GM19397 (cell line): ENCODE measurements around the gene IQCE.

ENCODE experiments used
- ATAC-seq: cut with Tn5 transposase; IDR thresholded peaks from one replicate; pipeline ENCODE4 v1.9.1; 2021; ENCODE audit warnings: mild to moderate bottlenecking, moderate library complexity; ENCODE audit not compliant: unreplicated experiment

The IQCE gene

GRCh38 chr7:2558629-2559282, at the start of gene IQCE:
IQCE (plus strand) TSS chr7:2558979; CDS start chr7:2559182, 203 bp downstream.
- peak; percentile 56 for ATAC-seq

- ATAC-seq: no peak
These were observed 49.4 kb upstream of the IQCE start for GRCh38 chr7:2509298-2509906.

- ATAC-seq: no peak
These were observed 48.5 kb upstream of the IQCE start for GRCh38 chr7:2510130-2510776.

- no peak for ATAC-seq
These were observed 47.6 kb upstream of the IQCE start for GRCh38 chr7:2510909-2511768.

GRCh38 chr7:2511769-2512168, 47.0 kb upstream of the IQCE start:
- ATAC-seq: no peak

GRCh38 chr7:2512179-2512661, 46.6 kb upstream of the IQCE start:
- ATAC-seq: no peak

GRCh38 chr7:2512713-2513112, 46.1 kb upstream of the IQCE start:
- no peak for ATAC-seq

- no peak for ATAC-seq
These were observed 45.1 kb upstream of the IQCE start for GRCh38 chr7:2513702-2514101.

- no peak for ATAC-seq
These were observed 44.0 kb upstream of the IQCE start for GRCh38 chr7:2514473-2515423.

GRCh38 chr7:2515424-2516193, 43.2 kb upstream of the IQCE start:
- no peak for ATAC-seq

- ATAC-seq: no peak
These were observed 42.6 kb upstream of the IQCE start for GRCh38 chr7:2516194-2516555.

GRCh38 chr7:2517026-2517425, 41.8 kb upstream of the IQCE start:
- ATAC-seq: no peak

- no peak for ATAC-seq
These were observed 40.9 kb upstream of the IQCE start for GRCh38 chr7:2517678-2518507.

- ATAC-seq: no peak
These were observed 40.1 kb upstream of the IQCE start for GRCh38 chr7:2518737-2519118.

- peak; percentile 86 for ATAC-seq
These were observed 39.5 kb upstream of the IQCE start, which contains the start of gene LFNG for GRCh38 chr7:2519119-2519930. LFNG (plus strand) TSS chr7:2519774; CDS start chr7:2519862, 88 bp downstream.

GRCh38 chr7:2520131-2520760, 38.5 kb upstream of the IQCE start:
- no peak for ATAC-seq

- ATAC-seq: no peak
These were observed 38.0 kb upstream of the IQCE start for GRCh38 chr7:2520761-2521290.
